GM12874 (cell line): ENCODE measurements around the gene ACOX3.

Experiments used
- CTCF ChIP-seq: IDR thresholded peaks from 2 replicates; pipeline ENCODE4 v1.5.1; 2011; ENCODE audit warnings: low read depth, mild to moderate bottlenecking, control low read depth, low read length, moderate library complexity; ENCODE audit not compliant: insufficient read depth

ACOX3 gene

GRCh38 chr4:8386731-8387130 lies 53.8 kb downstream of the ACOX3 start:
- no peak for TF ChIP-seq CTCF

- no peak for TF ChIP-seq CTCF
Observed at GRCh38 chr4:8385611-8386010, 54.9 kb downstream of the ACOX3 start.

GRCh38 chr4:8385106-8385505 lies 55.4 kb downstream of the ACOX3 start:
- TF ChIP-seq CTCF = no peak

GRCh38 chr4:8384397-8385060 lies 56.0 kb downstream of the ACOX3 start:
- TF ChIP-seq CTCF = no peak

- TF ChIP-seq CTCF = no peak
Observed at GRCh38 chr4:8383451-8384160, 56.9 kb downstream of the ACOX3 start.

- no peak for TF ChIP-seq CTCF
Observed at GRCh38 chr4:8383016-8383415, 57.5 kb downstream of the ACOX3 start.

- no peak for TF ChIP-seq CTCF
Observed at GRCh38 chr4:8381814-8382581, 58.5 kb downstream of the ACOX3 start.
